HFFc6 (cell line): ENCODE data around the gene C10orf143. TPM values are rescaled to one million over a fixed set of nuclear protein-coding genes. Genes with fewer than 3 reads are reported as not detected.
A peak's percentile ranks its signal among the peaks of the same experiment; 100 is the strongest.

Source experiments
- DNase-seq: peaks from one replicate; pipeline ENCODE4 v3.0.0-alpha.2; 2018
- H3K27ac Mint-ChIP-seq: 2 replicates; pipeline ENCODE4 v1.8.0; 2020; ENCODE audit warnings: mild to moderate bottlenecking, mixed read lengths
- H3K27me3 Mint-ChIP-seq: 2 replicates; pipeline ENCODE4 v1.8.0; 2021; ENCODE audit warnings: mild to moderate bottlenecking, moderate library complexity, mixed read lengths; ENCODE audit not compliant: insufficient read depth
- H3K36me3 Mint-ChIP-seq: 2 replicates; pipeline ENCODE4 v1.8.0; 2021; ENCODE audit warnings: low read depth, mixed read lengths
- H3K4me1 Mint-ChIP-seq: 2 replicates; pipeline ENCODE4 v1.8.0; 2020; ENCODE audit warnings: low read depth, mixed read lengths
- H3K4me3 Mint-ChIP-seq: 2 replicates; pipeline ENCODE4 v1.8.0; 2020; ENCODE audit warnings: mild to moderate bottlenecking, moderate library complexity, mixed read lengths
- H3K9me3 Mint-ChIP-seq: 2 replicates; pipeline ENCODE4 v1.8.0; 2020; ENCODE audit warnings: mild to moderate bottlenecking, mixed read lengths
- CTCF ChIP-seq: fragments of 200-600 bp; sonication (generic); IDR thresholded peaks from 2 replicates; pipeline ENCODE4 v1.5.0; 2021; ENCODE audit warnings: antibody characterized with exemption, mild to moderate bottlenecking
- total RNA-seq, 6 experiments: library from RNA; stranded (reverse); fragmentation: NEBNext Ultra II Directional; extraction: Animal tissue kit (Norgen Biotek cat#: 25700); gene quantifications; 2 replicates in 1 of 6; 3 replicates in 5 of 6; pipeline ENCODE4 v1.2.3, GENCODE V29; 2021

Gene C10orf143
- total RNA-seq, 6 experiments from 2014 or later, result 1.9 to 2.6 (median 2.4) TPM

DNA sequence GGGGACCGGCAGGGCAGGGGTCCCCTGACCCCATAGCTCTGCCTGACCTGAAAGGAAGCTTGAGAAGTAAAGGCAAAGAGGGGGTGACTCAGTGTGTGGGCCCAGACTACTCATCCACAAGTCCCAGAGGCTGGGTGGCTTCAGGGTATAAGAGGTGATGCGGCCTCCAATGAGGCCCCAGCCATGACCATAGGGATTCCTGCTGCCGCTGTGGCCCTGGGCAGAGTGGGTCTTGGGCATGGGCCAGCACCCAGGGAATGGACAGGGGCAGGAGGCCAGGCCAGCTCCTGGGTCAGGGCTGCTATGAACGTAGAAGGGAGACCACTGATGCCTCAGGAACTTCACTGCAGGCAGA is 82.2 kb downstream of the C10orf143 start:
- no peak for DNase-seq
- H3K4me3 Mint-ChIP-seq, result no peak overlapping the region
- H3K27me3 Mint-ChIP-seq, result peaks cover 3% of the 10 kb centered on the region; the same call in 1 of the 2 replicates
- peaks cover 4% of the 10 kb centered on the region; the same call in 1 of the 2 replicates for H3K36me3 Mint-ChIP-seq
- peaks cover 48% of the 10 kb centered on the region for H3K4me1 Mint-ChIP-seq
- no peak for TF ChIP-seq CTCF
- no peaks in the 10 kb centered on the region for H3K9me3 Mint-ChIP-seq
- H3K27ac Mint-ChIP-seq, result peak overlapping the region; percentile 65; the same call in 1 of the 2 replicates

- Mint-ChIP-seq H3K4me3 (no peak overlapping the region), H3K36me3 (peaks cover 4% of the 10 kb centered on the region; the same call in 1 of the 2 replicates), H3K4me1 (peaks cover 48% of the 10 kb centered on the region), H3K27ac (peak overlapping the region; percentile 65; the same call in 1 of the 2 replicates), H3K9me3 (no peaks in the 10 kb centered on the region), H3K27me3 (no peaks in the 10 kb centered on the region; the same call in 1 of the 2 replicates)
- TF ChIP-seq CTCF, result no peak
- DNase-seq, result no peak
Measured at GRCh38 chr10:130027716-130028464, 82.7 kb downstream of the C10orf143 start.

- Mint-ChIP-seq H3K4me3 (no peak overlapping the region), H3K9me3 (no peaks in the 10 kb centered on the region), H3K36me3 (no peaks in the 10 kb centered on the region), H3K27ac (no peak overlapping the region), H3K27me3 (no peaks in the 10 kb centered on the region), H3K4me1 (peaks cover 58% of the 10 kb centered on the region)
- TF ChIP-seq CTCF, result no peak
- no peak for DNase-seq
Measured at GRCh38 chr10:130026670-130027456, 83.8 kb downstream of the C10orf143 start.

DNA sequence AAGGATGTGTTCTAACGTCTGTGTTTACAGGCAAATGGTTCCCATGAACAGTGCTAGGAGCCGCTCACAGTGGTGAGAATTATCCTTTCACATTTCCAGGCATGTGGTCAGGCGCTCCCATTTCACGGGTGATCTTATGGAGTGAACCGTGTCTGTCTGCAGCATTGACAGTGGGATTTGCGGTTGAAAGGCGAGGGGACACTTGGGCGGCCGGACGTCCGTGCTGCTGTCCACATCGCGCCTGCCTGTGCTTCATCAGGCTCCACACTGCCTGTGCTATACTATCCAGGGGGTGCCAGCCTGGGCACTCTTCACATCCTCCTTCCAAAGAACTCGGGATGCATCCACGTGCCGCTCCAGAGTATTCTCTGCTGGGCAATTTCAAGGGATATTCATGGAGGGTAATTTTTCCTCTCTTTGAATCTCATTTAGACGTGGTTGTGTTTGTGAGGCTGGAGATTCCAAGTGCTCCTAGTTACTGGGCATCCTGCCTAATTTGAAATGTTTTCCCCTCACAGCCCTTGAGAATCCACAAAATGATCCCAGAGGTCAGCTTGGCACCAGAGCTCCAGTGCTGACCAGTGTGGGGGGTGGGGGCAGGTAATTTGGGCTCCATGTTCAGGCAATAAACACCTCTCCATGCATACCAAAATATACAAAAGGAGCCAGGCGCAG is 84.7 kb downstream of the C10orf143 start:
- Mint-ChIP-seq H3K9me3 (no peaks in the 10 kb centered on the region), H3K27ac (no peak overlapping the region), H3K27me3 (no peaks in the 10 kb centered on the region), H3K4me3 (no peak overlapping the region), H3K4me1 (peaks cover 67% of the 10 kb centered on the region), H3K36me3 (no peaks in the 10 kb centered on the region)
- DNase-seq, result no peak
- no peak for TF ChIP-seq CTCF

- Mint-ChIP-seq H3K9me3 (no peaks in the 10 kb centered on the region), H3K36me3 (no peaks in the 10 kb centered on the region), H3K27me3 (no peaks in the 10 kb centered on the region), H3K4me3 (no peak overlapping the region), H3K4me1 (peaks cover 73% of the 10 kb centered on the region), H3K27ac (no peak overlapping the region)
- no peak for DNase-seq
- no peak for TF ChIP-seq CTCF
Measured at GRCh38 chr10:130025326-130025725, 85.3 kb downstream of the C10orf143 start.
